Suprapubic skin (tissue), 4 donors: ENCODE measurements around the gene LRP8. TPM values are rescaled to one million over a fixed set of nuclear protein-coding genes. Genes with fewer than 3 reads are reported as not detected.

Source experiments
- DNase-seq, 2 donors: peaks; one replicate each; pipeline ENCODE4 v3.0.0-alpha.2; 2019; ENCODE audit warnings: low spot score in 2 of 2
- H3K27ac ChIP-seq: fragments of 200-600 bp; sonication (generic); one replicate; pipeline ENCODE4 v1.5.1; 2019
- H3K27me3 ChIP-seq: fragments of 200-600 bp; sonication (generic); one replicate; pipeline ENCODE4 v1.5.1; 2019
- H3K36me3 ChIP-seq: fragments of 200-600 bp; sonication (generic); one replicate; pipeline ENCODE4 v1.5.1; 2019
- H3K4me1 ChIP-seq: fragments of 200-600 bp; sonication (generic); one replicate; pipeline ENCODE4 v1.5.1; 2019
- H3K4me3 ChIP-seq: fragments of 200-600 bp; sonication (generic); one replicate; pipeline ENCODE4 v1.5.1; 2019; ENCODE audit warnings: mild to moderate bottlenecking
- H3K9me3 ChIP-seq: fragments of 200-600 bp; sonication (generic); one replicate; pipeline ENCODE4 v1.5.1; 2019
- CTCF ChIP-seq, 2 donors: fragments of 200-600 bp in 1 of 2; fragments of 450-650 bp in 1 of 2; sonication (generic) in 1 of 2; IDR thresholded peaks; one replicate each; pipeline ENCODE4 v1.5.1; 2016 to 2019; ENCODE audit warnings: antibody characterized with exemption in 2 of 2, mild to moderate bottlenecking in 1 of 2, moderate library complexity in 1 of 2
- EP300 ChIP-seq: sonication (generic); formaldehyde crosslinking; IDR thresholded peaks from one replicate; pipeline ENCODE4 v1.6.1; 2017; ENCODE audit warnings: antibody characterized with exemption
- POLR2A ChIP-seq, 2 donors: fragments of 450-650 bp; IDR thresholded peaks; one replicate each; pipeline ENCODE4 v1.6.1; 2017; ENCODE audit warnings: antibody characterized with exemption in 2 of 2, mild to moderate bottlenecking in 2 of 2, moderate library complexity in 2 of 2
- POLR2AphosphoS5 ChIP-seq, 3 donors: sonication (generic); formaldehyde crosslinking; IDR thresholded peaks; one replicate each; pipeline ENCODE4 v1.6.1; 2017; ENCODE audit warnings: antibody characterized with exemption in 3 of 3
- WGBS: methylation state at CpG from one replicate; pipeline ENCODE4 v1.1.5; 2018; 5-methylcytosine and 5-hydroxymethylcytosine counted together
- total RNA-seq, 4 donors: library from RNA; depleted of rRNA; stranded (reverse); fragments of >200 nt; gene quantifications; one replicate each; pipeline ENCODE4 v1.1.0, GENCODE V29; 2016

Gene LRP8
- total RNA-seq, result 10 to 100 TPM in 1 of 4 donors, 1 to 10 TPM in 3; 2.8 to 11.8 (median 4.1) TPM

DNA sequence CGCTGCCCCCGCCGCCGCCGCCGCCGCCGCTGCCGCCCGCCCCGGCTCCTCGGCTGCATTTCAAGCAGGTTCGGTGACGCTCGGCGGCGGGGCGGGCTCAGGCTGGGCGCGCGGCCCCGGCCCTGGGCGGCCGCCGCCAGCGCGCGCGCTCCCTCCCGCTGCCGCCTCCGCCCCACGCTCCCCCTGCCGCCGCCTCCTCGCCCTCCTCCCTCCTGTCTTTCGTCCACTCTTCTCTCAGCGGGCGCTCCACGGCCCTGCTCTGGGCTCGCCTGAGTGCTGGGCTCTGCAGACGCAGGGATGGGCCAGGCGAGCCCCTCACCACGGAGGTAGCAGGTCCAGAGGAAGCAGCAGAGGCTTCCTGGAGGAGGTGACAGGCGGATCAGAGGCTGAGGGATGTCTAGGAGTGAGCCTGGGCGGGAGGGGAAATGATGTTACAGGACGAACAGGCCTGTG, at the start of gene LRP8:
Gene LRP8 (minus strand): TSS at position 62 of the 453 bp plus-strand sequence. CDS start 158 bp downstream, outside the sequence.
- Histone ChIP-seq H3K27ac (no peak within 1 kb of the TSS), H3K4me1 (peaks cover 25% of the 10 kb centered on the region), H3K9me3 (no peaks in the 10 kb centered on the region), H3K27me3 (no peaks in the 10 kb centered on the region), H3K4me3 (peak within 1 kb of the TSS; percentile 88), H3K36me3 (no peaks in the 10 kb centered on the region)
- 17% methylated on average over 5 of the region's 47 CpGs for WGBS
- TF ChIP-seq POLR2AphosphoS5 (IDR thresholded peaks at IDR 0.05) (no peak), EP300 (no peak), CTCF (IDR thresholded peaks at IDR 0.05) (no peak), POLR2A (IDR thresholded peaks at IDR 0.05) (no peak)
- peak in 1 of 2 donors; percentile 76 for DNase-seq

GRCh38 chr1:53377438-53377841, 49.6 kb upstream of the LRP8 start:
- WGBS, result 95% methylated on average over 6 of the region's 13 CpGs
- Histone ChIP-seq H3K4me3 (no peak overlapping the region), H3K27ac (no peak overlapping the region), H3K4me1 (no peaks in the 10 kb centered on the region), H3K9me3 (no peaks in the 10 kb centered on the region), H3K36me3 (no peaks in the 10 kb centered on the region), H3K27me3 (no peaks in the 10 kb centered on the region)
- no peak for TF ChIP-seq POLR2A (IDR thresholded peaks at IDR 0.05)
- TF ChIP-seq CTCF (IDR thresholded peaks at IDR 0.05), result no peak
- no peak for TF ChIP-seq EP300
- no peak for TF ChIP-seq POLR2AphosphoS5 (IDR thresholded peaks at IDR 0.05)
- peak; percentile 40 to 57 for DNase-seq

DNA sequence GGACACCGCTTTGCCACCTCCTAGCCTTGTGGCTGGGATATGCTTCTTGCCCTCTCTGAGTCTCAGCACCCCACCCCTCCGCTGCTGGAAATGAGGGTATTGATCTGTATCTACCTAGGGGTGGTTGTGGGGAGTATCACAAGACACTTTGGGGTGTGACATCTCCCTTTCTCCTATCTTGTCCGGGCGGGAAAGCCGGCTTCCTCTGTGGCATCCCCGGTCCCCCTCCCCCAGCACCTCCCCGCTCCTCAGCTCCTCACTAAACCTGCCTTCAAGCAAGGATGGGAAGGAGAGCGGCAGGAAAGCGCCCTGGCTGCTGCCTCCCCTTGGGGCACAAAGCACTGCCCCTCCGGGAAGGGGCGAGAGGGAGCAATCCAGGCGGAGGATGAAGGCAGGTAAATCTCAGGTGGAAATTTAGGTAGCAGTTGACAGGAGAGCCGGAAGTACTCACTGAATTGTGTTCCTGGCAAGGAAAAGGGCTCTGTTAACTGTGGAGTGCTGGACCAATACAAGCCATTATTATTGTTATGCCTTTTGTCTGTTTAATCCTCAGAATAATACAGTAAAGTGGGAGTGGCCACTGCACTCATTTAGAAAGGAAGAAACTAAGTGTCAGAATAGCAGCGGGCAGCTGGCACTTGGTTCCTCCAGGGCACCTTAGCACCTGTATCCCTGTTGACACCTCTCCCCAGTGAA, 49.0 kb upstream of the LRP8 start:
- no peaks in the 10 kb centered on the region for H3K27me3 ChIP-seq
- H3K27ac ChIP-seq, result no peak overlapping the region
- H3K36me3 ChIP-seq, result no peaks in the 10 kb centered on the region
- DNase-seq, result peak; percentile 28 to 64
- 68% methylated on average over 14 of the region's 14 CpGs for WGBS
- no peak for TF ChIP-seq POLR2A (IDR thresholded peaks at IDR 0.05)
- no peak for TF ChIP-seq CTCF (IDR thresholded peaks at IDR 0.05)
- no peak for TF ChIP-seq EP300
- TF ChIP-seq POLR2AphosphoS5 (IDR thresholded peaks at IDR 0.05), result no peak
- H3K4me3 ChIP-seq, result no peak overlapping the region
- no peaks in the 10 kb centered on the region for H3K9me3 ChIP-seq
- H3K4me1 ChIP-seq, result no peaks in the 10 kb centered on the region

DNA sequence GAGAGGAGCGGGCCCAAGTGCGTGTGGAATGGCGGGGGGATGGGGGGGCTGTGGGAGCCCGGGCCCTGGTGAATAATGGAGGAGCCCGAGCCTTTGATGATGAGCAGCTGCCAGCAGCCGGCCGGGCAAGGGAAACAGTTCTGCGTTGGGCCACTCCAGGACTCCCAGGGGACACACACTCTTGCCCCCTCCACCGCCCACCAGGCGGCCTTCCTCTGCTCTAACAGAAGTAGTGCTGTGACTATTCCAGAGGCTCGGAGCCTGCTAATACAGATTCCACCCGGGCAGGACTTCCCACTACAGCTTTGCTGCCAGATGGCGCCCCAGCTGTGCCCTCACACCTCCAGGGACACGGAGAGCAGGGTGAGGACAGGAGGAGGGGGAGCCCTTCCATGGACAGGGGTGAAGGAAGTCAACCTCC, 48.2 kb upstream of the LRP8 start:
- H3K27me3 ChIP-seq, result no peaks in the 10 kb centered on the region
- no peak overlapping the region for H3K4me3 ChIP-seq
- H3K9me3 ChIP-seq, result no peaks in the 10 kb centered on the region
- DNase-seq, result peak; percentile 51 to 77
- H3K27ac ChIP-seq, result no peak overlapping the region
- WGBS, result 42% methylated on average over 12 of the region's 14 CpGs
- no peaks in the 10 kb centered on the region for H3K4me1 ChIP-seq
- TF ChIP-seq EP300, result no peak
- no peak for TF ChIP-seq POLR2A (IDR thresholded peaks at IDR 0.05)
- TF ChIP-seq CTCF (IDR thresholded peaks at IDR 0.05), result no peak
- no peak for TF ChIP-seq POLR2AphosphoS5 (IDR thresholded peaks at IDR 0.05)
- no peaks in the 10 kb centered on the region for H3K36me3 ChIP-seq

- H3K4me3 ChIP-seq, result no peak overlapping the region
These were observed 47.6 kb upstream of the LRP8 start for GRCh38 chr1:53375440-53375839.

More at GRCh38 chr1:53375440-53375839, 47.6 kb upstream of the LRP8 start:
- peak; percentile 60 to 76 for DNase-seq
- WGBS, result 65% methylated on average over 13 of the region's 13 CpGs
- Histone ChIP-seq H3K4me1 (no peaks in the 10 kb centered on the region), H3K27me3 (no peaks in the 10 kb centered on the region), H3K9me3 (no peaks in the 10 kb centered on the region), H3K36me3 (no peaks in the 10 kb centered on the region), H3K27ac (no peak overlapping the region)
- TF ChIP-seq EP300, result no peak
